SK-N-SH treated with all-trans-retinoic acid at 6 μM for 48 hours (cell line): ENCODE measurements around the gene CD40.

Experiments
- ATAC-seq: fragments of 200-7000 bp; cut with Tn5 transposase; 3 replicates; pipeline ENCODE4 v1.9.1; 2020; ENCODE audit warnings: mild to moderate bottlenecking, moderate library complexity
- ARNTL ChIP-seq: fragments of 450-650 bp; formaldehyde crosslinking; IDR thresholded peaks from 2 replicates; pipeline ENCODE4 v1.5.0; 2020; ENCODE audit warnings: low read depth, mild to moderate bottlenecking, moderate library complexity, borderline replicate concordance
- BACH2 ChIP-seq: fragments of 250-450 bp; sonication (Bioruptor Pico); IDR thresholded peaks from 2 replicates; pipeline ENCODE4 v1.9.0; 2021; ENCODE audit warnings: mild to moderate bottlenecking, borderline replicate concordance
- CREB5 ChIP-seq: fragments of 250-450 bp; sonication (Bioruptor Pico); IDR thresholded peaks from 2 replicates; pipeline ENCODE4 v1.5.1; 2020; ENCODE audit warnings: low read depth, mild to moderate bottlenecking, moderate library complexity
- CSDC2 ChIP-seq: fragments of 250-450 bp; sonication (Bioruptor Pico); IDR thresholded peaks from 2 replicates; pipeline ENCODE4 v1.5.0; 2020; ENCODE audit warnings: mild to moderate bottlenecking, moderate library complexity
- CSRNP3 ChIP-seq: fragments of 250-450 bp; sonication (Bioruptor Pico); IDR thresholded peaks from 2 replicates; pipeline ENCODE4 v1.5.1; 2021; ENCODE audit warnings: mild to moderate bottlenecking, moderate library complexity
- GLIS3 ChIP-seq: fragments of 250-450 bp; sonication (Bioruptor Pico); IDR thresholded peaks from 2 replicates; pipeline ENCODE4 v1.5.0; 2020; ENCODE audit warnings: mild to moderate bottlenecking, moderate library complexity
- ISL1 ChIP-seq: fragments of 250-450 bp; sonication (Bioruptor Pico); IDR thresholded peaks from 2 replicates; pipeline ENCODE4 v2.1.2; 2022; ENCODE audit warnings: mild to moderate bottlenecking, moderate library complexity
- OSR1 ChIP-seq: fragments of 250-450 bp; sonication (Bioruptor Pico); IDR thresholded peaks from 2 replicates; pipeline ENCODE4 v1.8.0; 2022; ENCODE audit warnings: moderate library complexity, mild to moderate bottlenecking, inconsistent platforms
- POU6F1 ChIP-seq: fragments of 250-450 bp; sonication (Bioruptor Pico); IDR thresholded peaks from 2 replicates; pipeline ENCODE4 v1.8.0; 2021; ENCODE audit warnings: low read depth, mild to moderate bottlenecking, moderate library complexity, borderline replicate concordance
- PPARA ChIP-seq: fragments of 250-450 bp; sonication (Bioruptor Pico); IDR thresholded peaks from 2 replicates; pipeline ENCODE4 v1.5.0; 2020; ENCODE audit warnings: mild to moderate bottlenecking, borderline replicate concordance
- RARB ChIP-seq: fragments of 250-450 bp; sonication (Bioruptor Pico); IDR thresholded peaks from 2 replicates; pipeline ENCODE4 v1.8.0; 2021; ENCODE audit warnings: mild to moderate bottlenecking, moderate library complexity
- SNAI2 ChIP-seq: fragments of 250-450 bp; sonication (Bioruptor Pico); IDR thresholded peaks from 2 replicates; pipeline ENCODE4 v1.5.0; 2020; ENCODE audit warnings: mild to moderate bottlenecking, moderate library complexity
- TCF4 ChIP-seq: fragments of 250-450 bp; sonication (Bioruptor Pico); IDR thresholded peaks from 2 replicates; pipeline ENCODE4 v1.8.0; 2021; ENCODE audit warnings: mild to moderate bottlenecking, moderate library complexity, borderline replicate concordance
- TOX ChIP-seq: fragments of 250-450 bp; sonication (Bioruptor Pico); IDR thresholded peaks from 2 replicates; pipeline ENCODE4 v1.8.0; 2021; ENCODE audit warnings: mild to moderate bottlenecking, moderate library complexity, borderline replicate concordance
- ZC3H10 ChIP-seq: fragments of 250-450 bp; sonication (Bioruptor Pico); IDR thresholded peaks from 2 replicates; pipeline ENCODE4 v1.5.1; 2021; ENCODE audit warnings: mild to moderate bottlenecking, moderate library complexity
- ZFP3 ChIP-seq: fragments of 250-450 bp; sonication (Bioruptor Pico); IDR thresholded peaks from 2 replicates; pipeline ENCODE4 v1.5.0; 2020; ENCODE audit warnings: mild to moderate bottlenecking, moderate library complexity
- ZFP30 ChIP-seq: fragments of 450-650 bp; formaldehyde crosslinking; IDR thresholded peaks from 2 replicates; pipeline ENCODE4 v1.5.0; 2022; ENCODE audit warnings: mild to moderate bottlenecking, moderate library complexity
- ZNF565 ChIP-seq: fragments of 450-650 bp; formaldehyde crosslinking; conservative IDR thresholded peaks from 2 replicates; pipeline ENCODE4 v1.5.0; 2020; ENCODE audit warnings: low read depth, mild to moderate bottlenecking, moderate library complexity
- ZNF70 ChIP-seq: fragments of 450-650 bp; formaldehyde crosslinking; IDR thresholded peaks from 2 replicates; pipeline ENCODE4 v1.5.0; 2020; ENCODE audit warnings: mild to moderate bottlenecking, moderate library complexity
- ZNF8 ChIP-seq: fragments of 450-650 bp; formaldehyde crosslinking; IDR thresholded peaks from 2 replicates; pipeline ENCODE4 v1.5.0; 2020; ENCODE audit warnings: mild to moderate bottlenecking, moderate library complexity
- TF ChIP-seq, protein P1 (sequence below): fragments of 250-450 bp; sonication (Bioruptor Pico); IDR thresholded peaks from 2 replicates; pipeline ENCODE4 v1.5.0; 2020; ENCODE audit warnings: mild to moderate bottlenecking, moderate library complexity
- TF ChIP-seq, protein P2 (sequence below): fragments of 250-450 bp; sonication (Bioruptor Pico); IDR thresholded peaks from 2 replicates; pipeline ENCODE4 v1.8.0; 2020; ENCODE audit warnings: mild to moderate bottlenecking, moderate library complexity, borderline replicate concordance

The CD40 gene

GRCh38 chr20:46123482-46124245, 5.5 kb downstream of the CD40 start:
- TF ChIP-seq POU6F1: no peak
- TF ChIP-seq ARNTL: no peak
- no peak for TF ChIP-seq BACH2
- no peak for TF ChIP-seq CREB5
- no peak for TF ChIP-seq CSDC2 (CRISPR knock-in tag)
- no peak for TF ChIP-seq GLIS3 (CRISPR knock-in tag)
- TF ChIP-seq SNAI2: no peak
- TF ChIP-seq ZNF8 (CRISPR knock-in tag): no peak
- TF ChIP-seq OSR1 (CRISPR knock-in tag): no peak
- TF ChIP-seq, protein P1, sequence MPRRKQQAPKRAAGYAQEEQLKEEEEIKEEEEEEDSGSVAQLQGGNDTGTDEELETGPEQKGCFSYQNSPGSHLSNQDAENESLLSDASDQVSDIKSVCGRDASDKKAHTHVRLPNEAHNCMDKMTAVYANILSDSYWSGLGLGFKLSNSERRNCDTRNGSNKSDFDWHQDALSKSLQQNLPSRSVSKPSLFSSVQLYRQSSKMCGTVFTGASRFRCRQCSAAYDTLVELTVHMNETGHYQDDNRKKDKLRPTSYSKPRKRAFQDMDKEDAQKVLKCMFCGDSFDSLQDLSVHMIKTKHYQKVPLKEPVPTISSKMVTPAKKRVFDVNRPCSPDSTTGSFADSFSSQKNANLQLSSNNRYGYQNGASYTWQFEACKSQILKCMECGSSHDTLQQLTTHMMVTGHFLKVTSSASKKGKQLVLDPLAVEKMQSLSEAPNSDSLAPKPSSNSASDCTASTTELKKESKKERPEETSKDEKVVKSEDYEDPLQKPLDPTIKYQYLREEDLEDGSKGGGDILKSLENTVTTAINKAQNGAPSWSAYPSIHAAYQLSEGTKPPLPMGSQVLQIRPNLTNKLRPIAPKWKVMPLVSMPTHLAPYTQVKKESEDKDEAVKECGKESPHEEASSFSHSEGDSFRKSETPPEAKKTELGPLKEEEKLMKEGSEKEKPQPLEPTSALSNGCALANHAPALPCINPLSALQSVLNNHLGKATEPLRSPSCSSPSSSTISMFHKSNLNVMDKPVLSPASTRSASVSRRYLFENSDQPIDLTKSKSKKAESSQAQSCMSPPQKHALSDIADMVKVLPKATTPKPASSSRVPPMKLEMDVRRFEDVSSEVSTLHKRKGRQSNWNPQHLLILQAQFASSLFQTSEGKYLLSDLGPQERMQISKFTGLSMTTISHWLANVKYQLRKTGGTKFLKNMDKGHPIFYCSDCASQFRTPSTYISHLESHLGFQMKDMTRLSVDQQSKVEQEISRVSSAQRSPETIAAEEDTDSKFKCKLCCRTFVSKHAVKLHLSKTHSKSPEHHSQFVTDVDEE: no peak
- TF ChIP-seq ZNF565: no peak
- TF ChIP-seq TCF4 (CRISPR knock-in tag): no peak
- TF ChIP-seq ZFP3 (CRISPR knock-in tag): no peak
- no peak for TF ChIP-seq ZC3H10

DNA sequence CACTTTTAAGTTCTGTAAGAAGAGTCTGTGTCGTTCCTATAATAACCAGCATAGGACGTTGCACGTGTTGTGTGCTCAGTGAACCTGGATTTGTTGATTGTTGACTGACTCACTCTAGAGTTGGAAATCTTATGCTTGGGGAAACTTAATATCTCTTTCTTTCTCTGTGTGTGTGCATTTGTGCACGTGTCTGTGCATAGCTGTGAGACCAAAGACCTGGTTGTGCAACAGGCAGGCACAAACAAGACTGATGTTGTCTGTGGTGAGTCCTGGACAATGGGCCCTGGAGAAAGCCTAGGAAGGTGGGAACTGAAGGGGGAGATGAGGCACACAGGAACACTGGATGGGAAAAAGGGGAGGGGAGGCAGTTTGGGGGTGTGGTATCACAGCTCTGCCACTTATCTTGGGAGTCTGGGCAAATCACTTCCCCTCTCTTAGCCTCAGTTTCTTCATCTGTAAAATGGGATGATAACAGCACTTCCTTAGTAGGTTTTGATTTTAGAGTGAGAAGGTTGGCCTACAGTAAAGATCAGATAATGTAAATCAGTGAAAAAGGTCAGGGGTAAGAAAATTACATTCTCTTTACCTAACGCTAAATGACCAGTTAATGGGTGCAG, 8.4 kb downstream of the CD40 start:
- TF ChIP-seq OSR1 (CRISPR knock-in tag) (no peak), ARNTL (no peak), CREB5 (no peak), ZC3H10 (no peak), ISL1 (no peak), TOX (CRISPR knock-in tag) (no peak), ZFP3 (CRISPR knock-in tag) (no peak), PPARA (no peak), TCF4 (CRISPR knock-in tag) (no peak), RARB (CRISPR knock-in tag) (no peak), ZNF8 (CRISPR knock-in tag) (no peak), SNAI2 (no peak)
- TF ChIP-seq, protein P2, sequence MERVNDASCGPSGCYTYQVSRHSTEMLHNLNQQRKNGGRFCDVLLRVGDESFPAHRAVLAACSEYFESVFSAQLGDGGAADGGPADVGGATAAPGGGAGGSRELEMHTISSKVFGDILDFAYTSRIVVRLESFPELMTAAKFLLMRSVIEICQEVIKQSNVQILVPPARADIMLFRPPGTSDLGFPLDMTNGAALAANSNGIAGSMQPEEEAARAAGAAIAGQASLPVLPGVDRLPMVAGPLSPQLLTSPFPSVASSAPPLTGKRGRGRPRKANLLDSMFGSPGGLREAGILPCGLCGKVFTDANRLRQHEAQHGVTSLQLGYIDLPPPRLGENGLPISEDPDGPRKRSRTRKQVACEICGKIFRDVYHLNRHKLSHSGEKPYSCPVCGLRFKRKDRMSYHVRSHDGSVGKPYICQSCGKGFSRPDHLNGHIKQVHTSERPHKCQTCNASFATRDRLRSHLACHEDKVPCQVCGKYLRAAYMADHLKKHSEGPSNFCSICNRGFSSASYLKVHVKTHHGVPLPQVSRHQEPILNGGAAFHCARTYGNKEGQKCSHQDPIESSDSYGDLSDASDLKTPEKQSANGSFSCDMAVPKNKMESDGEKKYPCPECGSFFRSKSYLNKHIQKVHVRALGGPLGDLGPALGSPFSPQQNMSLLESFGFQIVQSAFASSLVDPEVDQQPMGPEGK: no peak
- ATAC-seq: no peak

More at GRCh38 chr20:46123482-46124245, 5.5 kb downstream of the CD40 start:
- no peak for ATAC-seq

DNA sequence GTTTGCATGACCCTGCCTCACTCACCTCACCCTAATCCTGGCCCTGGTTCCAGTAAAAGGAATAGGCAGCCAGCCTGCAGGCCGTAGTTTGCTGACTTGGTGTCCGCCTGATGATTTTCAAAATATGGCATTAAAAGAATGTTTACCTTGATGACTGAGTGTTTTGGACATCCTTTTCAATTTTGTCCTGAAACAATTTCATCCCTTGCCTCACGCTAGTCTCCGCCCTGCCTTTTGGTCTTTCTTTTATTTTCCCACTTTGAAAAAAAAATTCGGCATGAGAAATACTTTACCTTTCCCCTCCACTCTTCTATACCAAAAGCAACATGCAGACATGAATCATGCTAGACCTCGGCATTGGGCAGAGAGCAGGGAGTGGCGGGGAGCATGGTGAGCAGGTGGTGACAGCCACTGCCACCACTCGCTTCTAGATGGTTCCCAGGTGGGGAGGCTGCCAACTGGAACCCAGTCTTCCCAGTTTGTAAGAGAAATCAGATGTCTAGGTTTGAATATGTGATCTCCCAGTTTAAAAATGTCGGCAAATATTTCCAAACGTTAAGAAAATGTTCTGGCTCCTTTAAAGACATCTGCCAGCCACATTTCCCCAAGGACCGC, 9.4 kb downstream of the CD40 start:
- no peak for ATAC-seq
- TF ChIP-seq ZNF565: no peak
- TF ChIP-seq GLIS3 (CRISPR knock-in tag): no peak
- TF ChIP-seq TOX (CRISPR knock-in tag): no peak
- no peak for TF ChIP-seq ZNF70 (CRISPR knock-in tag)
- TF ChIP-seq CSRNP3 (CRISPR knock-in tag): no peak
- TF ChIP-seq PPARA: no peak
- TF ChIP-seq CSDC2 (CRISPR knock-in tag): no peak
- TF ChIP-seq ZC3H10: no peak
- no peak for TF ChIP-seq RARB (CRISPR knock-in tag)
- no peak for TF ChIP-seq ZFP30 (CRISPR knock-in tag)
- no peak for TF ChIP-seq ZNF8 (CRISPR knock-in tag)
- no peak for TF ChIP-seq BACH2
- no peak for TF ChIP-seq ARNTL
